AG09319 (cell line): ENCODE data around the gene WDR73.

Experiments used
- DNase-seq: peaks from one replicate; pipeline ENCODE4 v3.0.0-alpha.2; 2010; ENCODE audit warnings: low read depth; ENCODE audit errors: extremely low read depth
- CTCF ChIP-seq: IDR thresholded peaks from 2 replicates; pipeline ENCODE4 v1.5.1; 2011; ENCODE audit warnings: low read depth, mild to moderate bottlenecking, inconsistent platforms, low read length, moderate library complexity

WDR73 gene

GRCh38 chr15:84611631-84612030, 42.5 kb downstream of the WDR73 start:
- no peak for DNase-seq
- TF ChIP-seq CTCF, result no peak

DNA sequence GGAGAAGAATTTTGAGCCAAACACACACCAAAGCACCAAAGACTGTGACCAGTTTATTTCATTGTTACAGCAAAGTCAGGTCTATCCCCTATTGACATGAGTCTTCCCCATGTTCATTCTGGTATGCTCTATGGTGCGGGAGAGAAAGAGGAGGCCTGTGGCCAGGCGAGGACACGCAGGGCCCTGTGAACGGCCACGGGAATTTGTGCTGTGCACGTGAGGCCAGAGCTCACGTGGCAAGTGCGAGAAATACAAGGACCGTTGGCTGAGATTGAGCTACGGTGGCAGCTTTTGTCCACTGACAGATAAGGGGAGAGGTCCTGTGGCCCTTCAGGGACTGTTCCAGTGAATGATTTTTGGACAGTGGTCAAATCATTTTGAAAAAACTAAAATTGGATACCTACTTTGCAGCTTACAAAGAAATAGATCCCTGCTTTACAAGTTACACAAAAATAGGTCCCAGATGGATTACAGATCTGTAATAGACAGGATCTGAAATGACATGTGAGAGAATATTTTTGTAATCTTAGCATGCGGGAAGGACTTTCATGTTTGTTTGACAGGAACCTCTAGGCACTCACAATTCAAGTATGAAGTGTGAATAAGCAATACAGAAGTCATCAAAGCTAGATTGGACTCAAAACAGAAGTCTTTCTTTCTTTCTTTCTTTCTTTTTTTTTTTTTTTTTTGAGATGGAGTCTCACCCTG, 44.1 kb downstream of the WDR73 start:
- DNase-seq, result no peak
- TF ChIP-seq CTCF, result no peak

DNA sequence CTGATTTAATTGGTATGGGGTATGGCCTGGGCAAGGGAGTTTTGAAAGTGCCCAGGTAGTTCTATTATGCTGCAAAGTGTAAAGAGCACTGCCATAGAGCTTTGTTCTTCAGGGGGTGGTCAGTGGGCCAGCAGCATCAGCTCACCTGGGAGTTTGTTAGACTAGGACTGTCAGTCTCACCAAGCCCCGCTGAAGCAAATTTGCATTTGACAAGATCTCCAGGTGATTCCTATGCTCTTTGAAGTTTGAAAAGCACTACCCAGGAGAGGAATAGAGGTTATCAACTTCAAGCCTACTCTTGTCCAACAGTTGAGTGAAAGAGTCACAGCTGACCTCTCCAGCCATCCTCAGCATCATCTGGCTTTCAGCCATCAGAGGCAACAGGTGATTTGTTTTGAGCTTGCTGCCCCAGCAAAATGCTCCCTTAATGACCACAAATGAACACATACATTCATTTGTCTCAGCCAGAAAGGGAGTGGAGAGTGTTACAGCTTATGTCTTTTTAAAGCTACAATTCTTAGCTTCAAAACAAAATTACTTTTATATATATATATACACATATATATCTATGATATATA, 45.3 kb downstream of the WDR73 start:
- DNase-seq, result no peak
- no peak for TF ChIP-seq CTCF

- no peak for DNase-seq
- no peak for TF ChIP-seq CTCF
These were observed 47.4 kb downstream of the WDR73 start for GRCh38 chr15:84606653-84607120.

GRCh38 chr15:84605554-84605882, 48.6 kb downstream of the WDR73 start:
- no peak for TF ChIP-seq CTCF
- no peak for DNase-seq

- TF ChIP-seq CTCF, result no peak
- no peak for DNase-seq
These were observed 49.1 kb downstream of the WDR73 start for GRCh38 chr15:84604826-84605553.

DNA sequence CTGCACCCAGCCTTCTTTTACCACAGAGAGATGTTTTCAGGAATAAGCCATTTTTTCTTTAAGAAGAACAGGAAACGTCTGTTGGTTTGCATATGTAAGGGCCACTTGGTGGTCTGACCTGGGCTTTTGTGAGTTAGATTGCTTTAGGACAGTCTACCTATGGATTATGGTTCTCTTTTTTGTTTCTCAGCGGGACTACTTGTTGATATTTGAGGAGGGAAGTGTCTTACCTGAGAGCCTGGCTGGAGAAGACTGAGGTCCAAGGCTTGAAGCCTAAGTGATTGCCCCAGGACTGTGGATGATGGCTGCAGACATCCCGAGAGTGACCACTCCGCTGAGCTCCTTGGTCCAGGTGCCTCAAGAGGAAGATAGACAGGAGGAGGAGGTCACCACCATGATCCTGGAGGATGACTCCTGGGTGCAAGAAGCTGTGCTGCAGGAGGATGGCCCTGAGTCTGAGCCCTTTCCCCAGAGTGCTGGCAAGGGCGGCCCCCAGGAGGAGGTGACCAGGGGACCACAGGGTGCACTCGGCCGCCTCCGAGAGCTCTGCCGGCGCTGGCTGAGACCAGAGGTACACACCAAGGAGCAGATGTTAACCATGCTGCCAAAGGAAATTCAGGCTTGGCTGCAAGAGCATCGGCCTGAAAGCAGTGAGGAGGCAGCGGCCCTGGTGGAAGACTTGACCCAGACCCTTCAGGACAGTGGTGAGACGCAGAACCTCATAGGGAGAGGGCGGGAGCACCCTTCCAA, 50.3 kb downstream of the WDR73 start:
- no peak for TF ChIP-seq CTCF
- no peak for DNase-seq
